Ishikawa (cell line): ENCODE data around the gene MDFIC.

Source experiments
- CEBPB ChIP-seq: IDR thresholded peaks from 2 replicates; pipeline ENCODE4 v1.6.1; 2012
- CREB1 ChIP-seq: IDR thresholded peaks from 2 replicates; pipeline ENCODE4 v1.6.1; 2012; ENCODE audit warnings: low read depth
- EGR1 ChIP-seq: IDR thresholded peaks from 2 replicates; pipeline ENCODE4 v1.6.1; 2012
- EP300 ChIP-seq: IDR thresholded peaks from 2 replicates; pipeline ENCODE4 v1.6.1; 2012; ENCODE audit warnings: borderline replicate concordance
- MAX ChIP-seq: IDR thresholded peaks from 2 replicates; pipeline ENCODE4 v1.6.1; 2012
- RAD21 ChIP-seq: IDR thresholded peaks from 2 replicates; pipeline ENCODE4 v1.6.1; 2012; ENCODE audit warnings: low read depth
- REST ChIP-seq: IDR thresholded peaks from 2 replicates; pipeline ENCODE4 v1.6.1; 2012; ENCODE audit warnings: low read depth, mild to moderate bottlenecking
- TAF1 ChIP-seq: IDR thresholded peaks from 2 replicates; pipeline ENCODE4 v1.6.1; 2012; ENCODE audit warnings: low read depth, mild to moderate bottlenecking

GRCh38 chr7:114936471-114936870 is 14.6 kb downstream of the MDFIC start:
- TF ChIP-seq REST = no peak
- TF ChIP-seq MAX = no peak
- TF ChIP-seq EP300 = no peak
- no peak for TF ChIP-seq CREB1
- TF ChIP-seq CEBPB = no peak
- TF ChIP-seq EGR1 = no peak
- no peak for TF ChIP-seq TAF1
- no peak for TF ChIP-seq RAD21
